HG03139 (cell line): Measurements from ENCODE around the gene KRTAP4-9.
"Not testable (repeated sequence)": the region's sequence is repeated elsewhere in the genome, so short reads cannot be mapped to it uniquely, and the experiment has no call there.

Experiments
- ATAC-seq: cut with Tn5 transposase; IDR thresholded peaks from one replicate; pipeline ENCODE4 v1.9.1; 2021; ENCODE audit not compliant: unreplicated experiment

The KRTAP4-9 gene

DNA sequence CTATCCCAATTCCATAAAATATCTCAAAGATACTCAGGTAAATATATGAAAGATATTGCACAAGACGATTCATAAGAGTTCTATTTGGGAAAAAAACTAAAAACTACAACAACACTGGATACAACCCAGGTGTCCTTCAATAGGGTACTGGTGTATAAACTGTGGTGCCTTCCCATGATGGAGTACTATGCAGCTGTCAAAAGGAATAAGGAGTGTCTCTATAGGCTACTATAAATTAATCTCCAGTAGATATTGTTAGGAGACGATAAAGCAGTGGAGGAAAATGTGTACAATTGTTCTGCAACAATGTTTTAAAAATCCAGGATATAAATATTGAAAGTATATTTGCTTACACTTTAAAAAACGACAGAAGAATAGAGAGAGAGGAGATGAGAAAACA lies 21.2 kb downstream of the KRTAP4-9 start:
- no peak for ATAC-seq

DNA sequence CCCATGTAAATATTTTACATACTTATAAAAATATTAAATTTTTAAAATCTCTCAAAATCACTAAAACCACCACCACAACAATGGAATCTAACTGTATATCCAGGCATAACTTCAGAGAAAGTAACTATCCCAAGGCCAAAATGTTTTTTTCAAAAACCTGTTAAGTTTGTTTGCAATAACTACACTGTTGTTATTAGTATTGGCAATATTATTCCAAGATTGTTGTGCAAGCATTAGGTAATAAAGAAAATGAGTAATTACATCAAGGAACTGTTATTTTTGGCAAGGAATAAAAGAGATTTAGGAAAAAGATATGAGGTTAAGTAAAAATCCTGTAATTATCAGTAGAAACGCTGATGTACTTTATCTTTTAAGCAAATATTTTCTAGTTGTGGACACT lies 22.2 kb downstream of the KRTAP4-9 start:
- ATAC-seq: no peak

DNA sequence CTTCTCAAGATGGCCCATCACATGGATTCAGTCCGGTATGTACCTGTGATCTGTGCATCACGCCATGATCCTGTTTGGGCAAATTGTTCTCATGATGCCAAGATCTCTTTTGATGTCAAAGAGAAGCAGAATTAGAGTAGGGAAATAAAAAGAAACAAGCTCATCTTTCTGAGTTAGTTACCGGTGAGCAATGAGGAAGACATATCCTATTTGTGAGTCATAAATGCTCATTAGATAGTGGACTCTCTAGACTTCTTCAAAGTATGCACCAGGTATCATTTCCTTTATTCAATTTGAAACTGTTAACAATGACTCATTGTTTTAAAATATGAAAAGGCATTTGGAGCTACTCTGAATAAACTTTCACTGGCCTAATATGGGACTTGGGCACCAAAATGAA lies 26.8 kb downstream of the KRTAP4-9 start:
- no peak for ATAC-seq

DNA sequence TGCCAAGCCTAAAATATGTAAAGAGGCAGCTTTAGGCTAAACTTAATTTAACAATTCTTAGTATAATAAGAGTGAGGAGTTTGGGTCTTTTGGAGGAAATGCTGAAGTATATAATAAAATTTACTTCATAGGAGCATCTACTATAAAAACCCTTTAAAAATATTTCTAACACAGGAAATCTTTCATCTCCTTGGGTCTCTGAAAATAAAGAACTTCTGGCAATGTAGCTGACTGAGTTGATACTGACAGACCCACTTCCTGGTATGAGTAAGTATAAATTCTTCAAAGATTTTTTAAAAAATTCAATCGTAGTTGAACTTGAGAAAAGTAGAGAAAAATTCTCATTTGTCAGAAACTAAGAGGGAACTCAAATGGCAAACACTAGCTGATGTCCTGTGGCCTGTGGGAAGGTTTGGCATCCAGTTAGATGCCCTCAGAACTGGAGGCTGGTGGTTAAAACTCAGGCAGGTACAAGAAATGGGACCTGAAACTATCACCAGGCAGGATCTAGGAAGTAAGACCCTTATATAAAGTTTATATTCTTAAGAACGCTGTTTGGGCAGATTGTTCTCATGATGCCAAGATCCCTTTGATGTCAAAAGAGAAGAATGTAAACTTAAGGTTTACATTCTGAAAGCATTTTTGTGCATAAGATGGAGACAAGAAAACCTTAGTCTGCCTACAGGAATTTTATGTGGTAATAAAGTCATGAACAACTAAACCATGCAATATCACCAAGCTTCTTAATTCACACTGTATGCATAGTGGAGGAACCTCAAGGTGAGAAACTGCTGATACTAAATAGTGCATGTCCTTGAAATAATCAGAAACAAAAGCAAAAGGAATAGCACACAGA lies 28.9 kb downstream of the KRTAP4-9 start:
- no peak for ATAC-seq

DNA sequence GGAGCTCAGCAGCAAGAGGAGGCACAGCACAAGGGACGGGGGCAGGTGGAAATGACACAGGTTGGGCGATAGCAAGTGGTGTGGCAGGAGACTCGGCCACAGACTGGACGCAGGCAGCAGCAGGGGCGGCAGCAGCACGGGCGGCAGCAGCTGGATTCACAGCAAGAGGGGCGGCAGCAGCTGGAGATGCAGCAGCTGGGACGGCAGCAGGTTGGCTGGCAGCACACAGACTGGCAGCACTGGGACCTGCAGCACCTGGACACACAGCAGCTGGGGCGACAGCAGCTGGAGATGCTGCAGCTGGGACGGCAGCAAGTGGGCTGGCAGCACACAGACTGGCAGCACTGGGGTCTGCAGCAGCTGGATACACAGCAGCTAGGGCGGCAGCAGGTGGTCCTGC lies 34.7 kb downstream of the KRTAP4-9 start:
- not testable (repeated sequence) for ATAC-seq

DNA sequence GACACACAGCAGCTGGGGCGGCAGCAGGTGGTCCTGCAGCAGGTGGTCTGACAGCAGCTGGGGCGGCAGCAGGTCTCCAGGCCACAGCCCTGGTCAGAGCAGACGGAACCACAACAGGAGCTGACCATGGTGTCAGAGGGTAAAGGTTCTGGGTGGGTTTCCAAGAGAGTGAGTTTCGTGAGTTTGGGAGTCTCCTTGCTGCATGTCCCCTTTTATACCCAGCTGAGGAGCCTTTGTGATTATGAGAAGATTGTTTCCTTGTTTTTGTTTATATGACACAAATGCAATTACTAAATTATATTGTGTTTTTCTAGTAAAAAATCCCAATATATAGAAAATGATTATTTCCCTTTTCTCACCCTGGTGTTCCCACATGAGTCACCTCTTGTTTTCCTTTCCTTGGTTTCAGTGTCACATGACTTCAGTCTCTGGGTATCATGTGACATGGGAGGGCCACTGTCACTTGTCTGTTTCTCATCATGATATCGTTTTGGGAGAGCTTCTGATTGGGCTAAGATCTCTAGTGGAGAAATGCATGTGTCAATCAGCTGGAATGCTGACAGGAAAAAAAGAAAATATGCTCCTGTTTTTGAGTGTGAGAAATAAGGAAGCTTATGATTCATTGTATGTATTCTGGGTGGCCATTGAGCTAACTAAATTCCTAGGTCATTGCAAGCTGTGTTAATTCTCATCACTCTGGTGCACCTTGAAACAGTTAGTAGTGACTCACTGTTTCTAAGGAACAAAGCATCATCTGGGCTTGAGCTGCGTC lies 35.4 kb downstream of the KRTAP4-9 start, which contains the start of gene KRTAP4-6:
KRTAP4-6 (minus strand) TSS at position 185 of the 772 bp plus-strand sequence; CDS start at position 128, 57 bp downstream.
- ATAC-seq: no peak

DNA sequence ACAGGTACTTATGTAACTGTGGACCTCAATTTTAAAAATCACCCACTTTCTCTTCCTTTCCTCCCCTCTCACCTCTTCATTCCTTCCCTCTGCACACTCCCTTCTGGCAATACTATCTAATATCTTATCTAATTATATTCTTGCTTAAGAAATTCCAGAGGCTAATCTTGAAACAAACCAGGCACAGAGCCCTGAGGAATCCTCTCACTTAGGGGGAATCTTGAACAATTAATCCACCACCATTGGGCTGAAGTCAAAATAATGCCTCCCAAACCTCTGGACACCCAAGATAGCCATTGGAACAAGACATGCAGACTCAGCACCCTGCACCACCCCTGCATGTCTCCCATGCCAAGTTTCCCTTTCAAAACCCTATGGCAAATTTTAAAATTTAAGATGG lies 36.2 kb downstream of the KRTAP4-9 start:
- ATAC-seq: no peak

DNA sequence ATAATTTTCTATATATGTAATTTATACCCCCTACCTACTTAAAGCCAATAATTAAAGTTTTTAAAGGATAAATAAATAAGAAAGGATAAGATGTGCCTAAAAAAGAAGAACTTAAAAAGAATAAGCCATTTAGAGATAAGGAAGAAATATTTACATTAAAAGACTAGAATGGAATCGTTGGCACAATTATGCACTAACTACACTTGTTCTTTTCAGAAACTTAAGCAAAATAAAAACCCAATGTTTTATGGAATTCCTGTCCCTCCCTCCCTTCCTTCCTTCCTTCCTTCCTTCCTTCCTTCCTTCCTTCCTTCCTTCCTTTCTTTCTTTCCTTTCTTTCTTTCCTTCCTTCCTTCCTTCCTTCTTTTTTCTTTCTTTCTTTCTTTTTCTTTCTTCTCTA lies 39.7 kb downstream of the KRTAP4-9 start:
- ATAC-seq: no peak

DNA sequence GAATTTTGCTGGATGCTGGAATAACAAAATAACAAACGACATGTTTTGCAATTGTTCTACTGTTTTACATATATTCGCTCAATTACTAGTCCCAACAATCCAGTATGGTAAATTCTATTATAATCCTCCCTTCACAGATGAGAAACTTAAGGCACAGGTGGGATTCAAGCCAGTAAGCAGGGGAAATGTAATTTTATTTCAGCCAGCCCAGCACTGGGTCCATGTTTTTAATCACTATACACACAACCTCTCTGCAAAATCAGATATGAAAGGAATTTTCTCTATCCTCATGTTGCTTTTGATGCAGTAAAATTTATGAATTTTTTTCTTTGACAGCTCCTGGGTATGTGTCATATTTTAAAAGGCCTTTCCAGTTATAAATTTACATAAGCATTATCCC lies 40.1 kb downstream of the KRTAP4-9 start:
- ATAC-seq: no peak

DNA sequence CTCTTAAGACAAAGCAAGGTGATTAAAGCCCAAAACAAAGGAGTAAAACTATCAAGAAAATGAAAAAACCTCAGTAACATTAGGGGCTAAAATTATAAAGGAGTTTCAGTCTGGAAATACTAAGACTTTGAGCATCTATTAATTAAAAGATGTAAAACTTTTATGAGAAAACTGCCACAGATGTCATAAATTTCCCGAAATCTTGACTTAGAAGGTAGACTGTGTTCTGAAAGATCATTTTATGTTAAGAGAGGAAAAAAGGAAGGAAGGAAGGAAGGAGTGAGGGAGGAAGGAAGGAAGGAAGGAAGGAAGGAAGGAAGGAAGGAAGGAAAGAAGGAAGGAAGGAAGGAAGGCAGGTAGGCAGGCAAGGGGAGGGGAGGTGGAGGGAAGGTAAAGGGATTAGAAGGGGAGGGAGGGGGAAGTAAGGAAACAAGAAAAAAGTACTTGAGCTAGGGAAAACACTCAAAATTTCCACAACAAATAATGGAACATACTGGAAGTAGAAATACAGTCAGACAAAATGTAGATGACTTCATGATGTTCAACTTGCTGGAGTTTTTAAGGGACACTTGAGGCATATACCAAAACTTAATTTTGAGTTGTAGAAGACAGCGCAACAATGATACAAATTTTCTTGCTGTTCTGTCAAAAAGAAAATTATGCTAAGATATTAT lies 42.5 kb downstream of the KRTAP4-9 start:
- no peak for ATAC-seq

DNA sequence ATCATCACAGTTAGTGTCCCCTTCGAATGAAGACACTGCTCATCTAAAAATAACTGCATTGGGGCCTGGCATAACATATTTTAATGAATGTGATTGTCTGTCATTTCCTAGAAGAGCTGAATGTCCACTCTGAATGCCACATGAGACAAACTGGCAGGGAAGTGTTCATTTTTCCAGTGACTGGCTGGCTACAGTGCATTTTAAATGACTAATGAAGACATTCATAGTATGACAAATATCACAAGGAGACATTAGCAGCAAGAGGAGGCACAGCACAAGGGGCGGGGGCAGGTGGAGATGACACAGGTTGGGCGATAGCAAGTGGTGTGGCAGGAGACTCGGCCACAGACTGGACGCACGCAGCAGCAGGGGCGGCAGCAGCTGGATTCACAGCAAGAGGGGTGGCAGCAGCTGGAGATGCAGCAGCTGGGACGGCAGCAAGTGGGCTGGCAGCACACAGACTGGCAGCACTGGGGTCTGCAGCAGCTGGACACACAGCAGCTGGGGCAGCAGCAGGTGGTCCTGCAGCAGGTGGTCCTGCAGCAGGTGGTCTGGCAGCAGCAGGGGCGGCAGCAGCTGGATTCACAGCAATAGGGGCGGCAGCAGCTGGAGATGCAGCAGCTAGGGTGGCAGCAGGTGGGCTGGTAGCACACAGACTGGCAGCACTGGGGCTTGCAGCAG lies 43.9 kb downstream of the KRTAP4-9 start:
- ATAC-seq: not testable (repeated sequence)

DNA sequence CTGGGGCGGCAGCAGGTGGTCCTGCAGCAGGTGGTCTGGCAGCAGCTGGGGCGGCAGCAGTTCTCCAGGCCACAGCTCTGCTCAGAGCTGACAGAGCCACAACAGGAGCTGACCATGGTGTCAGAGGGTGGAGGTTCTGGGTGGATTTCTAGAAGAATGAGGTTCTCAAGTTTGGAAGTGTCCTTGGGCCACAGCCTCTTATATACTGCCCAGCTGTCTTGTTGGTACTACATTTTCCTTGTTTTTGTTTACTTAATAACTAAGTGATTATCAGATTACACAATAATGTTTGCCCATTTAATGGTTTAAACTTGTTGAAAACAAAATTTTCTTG lies 44.4 kb downstream of the KRTAP4-9 start, which contains the start of gene KRTAP4-5:
KRTAP4-5 (minus strand) TSS at position 174 of the 334 bp plus-strand sequence; CDS start at position 116, 58 bp downstream.
- ATAC-seq: no peak

DNA sequence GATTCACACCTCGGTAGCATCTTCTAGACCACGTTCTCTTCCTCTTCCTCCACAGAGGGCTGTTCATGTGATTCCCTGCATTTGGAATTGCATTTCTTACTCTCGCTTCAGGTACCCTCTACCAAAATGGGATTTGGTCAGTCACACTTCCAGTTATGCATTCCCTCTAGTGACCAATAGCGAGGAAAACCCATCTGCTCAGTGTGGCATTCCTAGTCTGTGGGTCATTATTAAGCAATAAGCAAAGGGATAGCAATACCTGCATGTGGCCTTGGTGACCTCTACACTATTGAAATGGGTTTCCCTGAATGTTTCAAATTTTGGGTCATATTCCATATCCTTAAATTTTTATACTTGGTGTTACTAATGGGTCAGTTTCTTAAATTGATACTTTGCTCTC lies 44.8 kb downstream of the KRTAP4-9 start:
- ATAC-seq: no peak

DNA sequence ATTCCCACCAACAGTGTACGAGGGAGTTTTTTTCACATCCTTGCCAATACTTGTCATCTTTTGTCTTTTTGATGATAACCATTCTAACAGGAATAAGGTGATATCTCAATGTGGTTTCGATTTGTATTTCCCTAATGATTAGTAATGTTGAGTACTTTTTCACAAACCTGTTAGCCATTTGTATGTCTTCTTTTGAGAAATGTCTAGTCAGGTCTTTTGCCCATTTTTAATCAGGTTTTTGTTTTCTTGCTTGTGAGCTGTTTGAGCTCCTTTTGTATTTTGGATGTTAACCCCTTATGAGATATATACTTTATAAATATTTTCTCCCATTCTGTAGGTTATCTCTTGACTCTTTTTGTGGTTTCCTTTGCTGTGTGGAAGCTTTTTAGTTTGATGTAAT lies 46.3 kb downstream of the KRTAP4-9 start:
- ATAC-seq: no peak

DNA sequence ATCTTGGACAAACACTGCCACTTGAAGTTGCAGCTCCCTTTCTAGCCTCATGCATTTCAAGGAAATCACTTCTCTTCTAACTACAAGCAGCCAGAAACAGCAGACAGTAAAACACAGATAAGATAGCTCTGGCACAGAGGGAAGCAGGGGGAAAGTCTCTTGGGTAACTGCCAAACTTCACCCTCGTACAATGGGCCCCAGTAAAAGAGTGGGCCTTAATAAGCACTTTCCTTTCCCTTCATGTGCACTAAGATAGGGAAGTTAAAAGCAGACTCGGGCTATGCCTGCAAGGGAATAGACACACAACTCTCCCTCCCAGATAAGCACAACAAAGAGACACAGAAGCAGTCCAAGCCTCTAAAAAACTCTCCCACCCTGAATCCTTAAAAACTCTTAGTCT lies 48.7 kb downstream of the KRTAP4-9 start:
- ATAC-seq: no peak
